CMK (cell line): ENCODE results near the gene FIBCD1.
"Not testable (repeated sequence)": the region's sequence is repeated elsewhere in the genome, so short reads cannot be mapped to it uniquely, and the experiment has no call there.

ENCODE experiments used
- DNase-seq: peaks from one replicate; pipeline ENCODE4 v3.0.0-alpha.2; 2010; ENCODE audit warnings: low read depth

FIBCD1 gene

GRCh38 chr9:130921989-130922892 is 16.8 kb downstream of the FIBCD1 start:
- DNase-seq, result no peak

GRCh38 chr9:130921300-130921988 is 17.6 kb downstream of the FIBCD1 start:
- no peak for DNase-seq

- DNase-seq, result no peak
These were observed 18.2 kb downstream of the FIBCD1 start for GRCh38 chr9:130920762-130921299.

GRCh38 chr9:130920233-130920632 is 18.8 kb downstream of the FIBCD1 start:
- DNase-seq, result no peak

GRCh38 chr9:130919559-130920145 is 19.4 kb downstream of the FIBCD1 start:
- DNase-seq, result no peak

GRCh38 chr9:130918826-130919558 is 20.1 kb downstream of the FIBCD1 start:
- DNase-seq, result no peak

GRCh38 chr9:130918101-130918825 is 20.8 kb downstream of the FIBCD1 start:
- no peak for DNase-seq

GRCh38 chr9:130917168-130917960 is 21.7 kb downstream of the FIBCD1 start:
- DNase-seq, result no peak

- no peak for DNase-seq
These were observed 24.0 kb downstream of the FIBCD1 start for GRCh38 chr9:130915096-130915447.

GRCh38 chr9:130914417-130915095 is 24.5 kb downstream of the FIBCD1 start:
- no peak for DNase-seq

- no peak for DNase-seq
These were observed 25.2 kb downstream of the FIBCD1 start for GRCh38 chr9:130913599-130914416.

- DNase-seq, result no peak
These were observed 26.0 kb downstream of the FIBCD1 start for GRCh38 chr9:130912932-130913598.

- no peak for DNase-seq
These were observed 27.6 kb downstream of the FIBCD1 start for GRCh38 chr9:130911254-130912049.

- not testable (repeated sequence) for DNase-seq
These were observed 28.4 kb downstream of the FIBCD1 start for GRCh38 chr9:130910670-130911069.

GRCh38 chr9:130910041-130910440 is 29.0 kb downstream of the FIBCD1 start:
- not testable (repeated sequence) for DNase-seq

GRCh38 chr9:130908878-130909355 is 30.1 kb downstream of the FIBCD1 start:
- DNase-seq, result no peak

- no peak for DNase-seq
These were observed 30.7 kb downstream of the FIBCD1 start for GRCh38 chr9:130908146-130908877.
